ENCODE measurements around the gene TNFRSF8. TPM values are rescaled to one million over a fixed set of nuclear protein-coding genes. Genes with fewer than 3 reads are reported as not detected.
A peak's percentile ranks its signal among the peaks of the same experiment; 100 is the strongest.
"Not testable (repeated sequence)": the region's sequence is repeated elsewhere in the genome, so short reads cannot be mapped to it uniquely, and the experiment has no call there.

Gene TNFRSF8
- polyA plus RNA-seq, 4 donors = 0.43 to 0.80 (median 0.60) TPM

GRCh38 chr1:12038356-12039163 lies 24.5 kb upstream of the TNFRSF8 start:
- no peak for DNase-seq (ENCODE audit: low read depth in 4 of 4, low spot score in 3 of 4)

GRCh38 chr1:12039164-12039525 lies 24.0 kb upstream of the TNFRSF8 start:
- no peak for DNase-seq (ENCODE audit: low read depth in 4 of 4, low spot score in 3 of 4)

GRCh38 chr1:12039824-12040456 lies 23.2 kb upstream of the TNFRSF8 start:
- not testable (repeated sequence) for DNase-seq (ENCODE audit: low read depth in 4 of 4, low spot score in 3 of 4)

GRCh38 chr1:12040457-12041051 lies 22.5 kb upstream of the TNFRSF8 start:
- no peak for DNase-seq (ENCODE audit: low read depth in 4 of 4, low spot score in 3 of 4)

- not testable (repeated sequence) for DNase-seq (ENCODE audit: low read depth in 4 of 4, low spot score in 3 of 4)
These were observed 18.8 kb upstream of the TNFRSF8 start for GRCh38 chr1:12044187-12044877.

GRCh38 chr1:12046749-12047119 lies 16.4 kb upstream of the TNFRSF8 start:
- DNase-seq (ENCODE audit: low read depth in 4 of 4, low spot score in 3 of 4) = no peak

GRCh38 chr1:12047120-12047876 lies 15.8 kb upstream of the TNFRSF8 start:
- DNase-seq (ENCODE audit: low read depth in 4 of 4, low spot score in 3 of 4) = no peak

- DNase-seq (ENCODE audit: low read depth in 4 of 4, low spot score in 3 of 4) = no peak
These were observed 14.7 kb upstream of the TNFRSF8 start for GRCh38 chr1:12048372-12048771.

GRCh38 chr1:12049616-12050015 lies 13.5 kb upstream of the TNFRSF8 start:
- DNase-seq (ENCODE audit: low read depth in 4 of 4, low spot score in 3 of 4) = no peak

GRCh38 chr1:12051361-12051760 lies 11.7 kb upstream of the TNFRSF8 start:
- DNase-seq (ENCODE audit: low read depth in 4 of 4, low spot score in 3 of 4) = no peak

- DNase-seq (ENCODE audit: low read depth in 4 of 4, low spot score in 3 of 4) = peak in 1 of 4 donors; percentile 36
These were observed 11.0 kb upstream of the TNFRSF8 start for GRCh38 chr1:12052008-12052573.

- no peak for DNase-seq (ENCODE audit: low read depth in 4 of 4, low spot score in 3 of 4)
These were observed 10.0 kb upstream of the TNFRSF8 start for GRCh38 chr1:12052997-12053686.

- no peak for DNase-seq (ENCODE audit: low read depth in 4 of 4, low spot score in 3 of 4)
These were observed 9.2 kb upstream of the TNFRSF8 start for GRCh38 chr1:12053752-12054548.

GRCh38 chr1:12055259-12055658 lies 7.8 kb upstream of the TNFRSF8 start:
- DNase-seq (ENCODE audit: low read depth in 4 of 4, low spot score in 3 of 4) = no peak

GRCh38 chr1:12056331-12056841 lies 6.7 kb upstream of the TNFRSF8 start:
- DNase-seq (ENCODE audit: low read depth in 4 of 4, low spot score in 3 of 4) = no peak

- no peak for DNase-seq (ENCODE audit: low read depth in 4 of 4, low spot score in 3 of 4)
These were observed 5.7 kb upstream of the TNFRSF8 start for GRCh38 chr1:12057382-12057781.

GRCh38 chr1:12057940-12058687 lies 5.0 kb upstream of the TNFRSF8 start:
- DNase-seq (ENCODE audit: low read depth in 4 of 4, low spot score in 3 of 4) = no peak

- DNase-seq (ENCODE audit: low read depth in 4 of 4, low spot score in 3 of 4) = no peak
These were observed 3.9 kb upstream of the TNFRSF8 start for GRCh38 chr1:12059226-12059625.
